ENCODE measurements around the gene RHEX. TPM values are rescaled to one million over a fixed set of nuclear protein-coding genes. Genes with fewer than 3 reads are reported as not detected.

The RHEX gene
- total RNA-seq, 6 donors from 2014 or later: 1.4 to 19.0 (median 6.8) TPM; not detected in 1

DNA sequence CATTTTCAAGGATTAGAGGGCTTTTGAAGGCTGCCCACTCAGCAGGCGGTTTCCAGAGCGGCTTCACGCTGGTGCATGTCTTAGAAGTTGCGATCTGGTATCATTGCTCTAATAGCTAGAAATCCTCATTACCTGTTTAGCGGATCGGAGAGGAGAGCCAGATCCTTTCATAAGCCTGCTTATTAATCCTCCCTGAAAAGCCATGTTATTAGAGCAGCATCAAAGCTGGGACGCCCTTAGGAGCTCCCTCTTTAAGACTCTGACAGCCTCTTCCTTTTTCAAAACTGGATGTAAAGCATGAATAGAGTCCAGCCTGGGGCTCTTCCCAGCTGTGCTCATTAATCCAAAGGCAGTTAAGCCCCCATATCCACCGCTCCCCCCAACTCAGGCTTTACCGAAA is 15.4 kb upstream of the RHEX start:
- H3K36me3 ChIP-seq: no peaks in the 10 kb centered on the region
- 92 to 95% methylated on average over 9 of the region's 9 CpGs for WGBS, 2 donors
- no peak for TF ChIP-seq POLR2AphosphoS5 (IDR thresholded peaks at IDR 0.05)
- DNase-seq: no peak
- ATAC-seq (ENCODE audit: low FRiP score in 2 of 2): no peak
- no peaks in the 10 kb centered on the region for H3K9me3 ChIP-seq
- no peak overlapping the region for H3K4me3 ChIP-seq
- peaks cover 0 to 17% (median 5%) of the 10 kb centered on the region in 4 donors for H3K4me1 ChIP-seq
- no peaks in the 10 kb centered on the region for H3K27me3 ChIP-seq
- no peak overlapping the region for H3K27ac ChIP-seq

DNA sequence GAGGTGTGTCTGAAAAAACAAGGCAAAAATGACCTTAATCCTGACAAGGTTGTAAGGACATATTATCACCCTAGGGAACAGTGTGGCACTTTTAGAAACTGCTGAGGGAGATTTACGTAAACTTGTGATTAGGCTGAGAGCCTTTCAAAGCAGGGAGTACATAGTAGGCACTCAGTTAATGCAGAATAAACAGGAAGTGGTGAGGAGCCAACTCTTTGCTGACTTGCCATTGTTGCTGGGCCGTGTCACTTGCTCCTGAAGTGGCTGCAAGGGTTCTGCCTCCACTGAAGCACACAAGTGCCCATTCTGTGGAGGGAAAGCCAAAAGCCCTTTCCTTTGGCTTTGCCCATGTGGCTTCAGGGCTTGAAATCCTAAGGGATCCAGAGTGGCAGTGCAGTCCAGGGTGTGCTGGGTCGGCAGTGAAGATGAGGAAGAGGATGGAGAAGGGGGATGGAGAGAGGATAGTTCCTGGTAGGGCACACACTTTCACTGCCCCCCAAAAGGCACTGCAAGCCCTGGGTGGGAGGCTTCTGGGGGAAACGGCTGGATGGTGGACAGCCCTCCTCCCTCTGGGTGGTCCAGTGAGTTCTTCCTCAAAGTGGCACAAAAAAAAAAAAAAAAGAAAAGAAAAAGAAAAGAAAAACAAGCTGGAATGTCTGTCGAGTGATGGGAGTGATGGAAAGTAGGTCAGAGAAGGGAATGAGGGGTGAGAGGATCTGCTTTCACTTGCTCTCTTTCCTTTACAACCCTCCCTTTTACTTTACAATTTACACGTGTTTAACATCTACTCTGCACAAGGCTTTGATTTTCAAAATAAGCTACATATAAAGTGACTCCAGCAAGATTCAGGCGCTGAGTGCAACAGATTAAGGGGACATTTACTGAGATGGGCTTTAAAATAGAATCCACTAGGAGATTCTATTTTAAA is 13.7 kb upstream of the RHEX start:
- no peaks in the 10 kb centered on the region for H3K27me3 ChIP-seq
- H3K4me1 ChIP-seq: peaks cover 0 to 17% (median 5%) of the 10 kb centered on the region in 4 donors
- DNase-seq: peak in 1 of 2 donors; percentile 24
- 42 to 49% methylated on average over 7 of the region's 7 CpGs for WGBS, 2 donors
- H3K36me3 ChIP-seq: no peaks in the 10 kb centered on the region
- no peak overlapping the region for H3K27ac ChIP-seq
- no peaks in the 10 kb centered on the region for H3K9me3 ChIP-seq
- no peak for ATAC-seq (ENCODE audit: low FRiP score in 2 of 2)
- no peak for TF ChIP-seq POLR2AphosphoS5 (IDR thresholded peaks at IDR 0.05)
- TF ChIP-seq POLR2A (IDR thresholded peaks at IDR 0.05): no peak
- no peak for TF ChIP-seq EP300 (IDR thresholded peaks at IDR 0.05)
- TF ChIP-seq, protein P1, sequence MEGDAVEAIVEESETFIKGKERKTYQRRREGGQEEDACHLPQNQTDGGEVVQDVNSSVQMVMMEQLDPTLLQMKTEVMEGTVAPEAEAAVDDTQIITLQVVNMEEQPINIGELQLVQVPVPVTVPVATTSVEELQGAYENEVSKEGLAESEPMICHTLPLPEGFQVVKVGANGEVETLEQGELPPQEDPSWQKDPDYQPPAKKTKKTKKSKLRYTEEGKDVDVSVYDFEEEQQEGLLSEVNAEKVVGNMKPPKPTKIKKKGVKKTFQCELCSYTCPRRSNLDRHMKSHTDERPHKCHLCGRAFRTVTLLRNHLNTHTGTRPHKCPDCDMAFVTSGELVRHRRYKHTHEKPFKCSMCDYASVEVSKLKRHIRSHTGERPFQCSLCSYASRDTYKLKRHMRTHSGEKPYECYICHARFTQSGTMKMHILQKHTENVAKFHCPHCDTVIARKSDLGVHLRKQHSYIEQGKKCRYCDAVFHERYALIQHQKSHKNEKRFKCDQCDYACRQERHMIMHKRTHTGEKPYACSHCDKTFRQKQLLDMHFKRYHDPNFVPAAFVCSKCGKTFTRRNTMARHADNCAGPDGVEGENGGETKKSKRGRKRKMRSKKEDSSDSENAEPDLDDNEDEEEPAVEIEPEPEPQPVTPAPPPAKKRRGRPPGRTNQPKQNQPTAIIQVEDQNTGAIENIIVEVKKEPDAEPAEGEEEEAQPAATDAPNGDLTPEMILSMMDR (IDR thresholded peaks at IDR 0.05): no peak
- no peak overlapping the region for H3K4me3 ChIP-seq

DNA sequence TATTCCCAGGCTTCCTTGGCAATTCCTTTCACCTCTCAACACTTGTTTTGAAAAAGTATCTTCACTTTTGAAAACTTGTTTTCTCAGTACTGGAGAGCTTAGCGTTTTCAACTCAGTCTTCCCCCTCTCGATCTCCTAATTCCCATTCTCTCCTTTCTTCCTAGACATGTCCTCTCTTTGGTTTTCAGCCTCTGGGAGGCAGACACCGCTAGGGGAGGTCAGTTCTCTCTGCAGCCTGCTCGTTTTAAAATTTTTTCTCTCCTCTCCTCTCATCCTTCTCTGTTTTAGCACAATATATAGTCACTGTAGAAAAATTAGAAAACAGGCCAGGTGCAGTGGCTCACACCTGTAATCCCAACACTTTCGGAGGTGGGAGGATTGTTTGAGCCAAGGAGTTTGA is 12.6 kb upstream of the RHEX start:
- Histone ChIP-seq H3K27ac (no peak overlapping the region), H3K9me3 (no peaks in the 10 kb centered on the region), H3K27me3 (no peaks in the 10 kb centered on the region), H3K4me3 (no peak overlapping the region), H3K4me1 (peaks cover 0 to 13% (median 0%) of the 10 kb centered on the region in 4 donors), H3K36me3 (no peaks in the 10 kb centered on the region)
- DNase-seq: no peak
- ATAC-seq (ENCODE audit: low FRiP score in 2 of 2): no peak
- WGBS, 2 donors: 68 to 74% methylated on average over 5 of the region's 5 CpGs
- TF ChIP-seq, protein P1 (IDR thresholded peaks at IDR 0.05): no peak
- TF ChIP-seq POLR2A (IDR thresholded peaks at IDR 0.05): no peak
- TF ChIP-seq EP300 (IDR thresholded peaks at IDR 0.05): no peak
- TF ChIP-seq POLR2AphosphoS5 (IDR thresholded peaks at IDR 0.05): no peak

DNA sequence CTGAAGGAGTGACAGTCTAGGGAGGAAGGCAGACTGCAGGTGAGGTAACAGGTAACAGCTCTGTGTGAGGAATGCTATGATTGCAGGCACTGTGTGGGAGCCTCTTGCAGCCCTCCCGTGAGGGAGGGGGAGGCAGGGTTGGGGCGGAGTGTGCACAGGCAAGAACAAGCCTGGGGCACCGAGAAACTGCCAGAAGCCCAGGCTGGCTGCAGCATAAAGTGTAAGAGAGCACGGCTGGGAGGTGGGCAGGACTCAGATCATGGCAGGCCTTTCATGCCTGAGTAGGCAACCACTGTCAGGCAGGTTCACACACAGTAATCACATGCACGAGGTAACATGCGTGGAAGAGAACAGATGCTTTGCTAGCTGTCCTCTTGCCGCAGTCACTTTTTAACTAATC is 11.3 kb upstream of the RHEX start:
- no peaks in the 10 kb centered on the region for H3K9me3 ChIP-seq
- H3K4me3 ChIP-seq: no peak overlapping the region
- DNase-seq: no peak
- TF ChIP-seq, protein P1 (IDR thresholded peaks at IDR 0.05): no peak
- no peak for TF ChIP-seq POLR2A (IDR thresholded peaks at IDR 0.05)
- no peak for TF ChIP-seq POLR2AphosphoS5 (IDR thresholded peaks at IDR 0.05)
- TF ChIP-seq EP300 (IDR thresholded peaks at IDR 0.05): no peak
- no peaks in the 10 kb centered on the region for H3K27me3 ChIP-seq
- no peaks in the 10 kb centered on the region for H3K36me3 ChIP-seq
- no peak overlapping the region for H3K27ac ChIP-seq
- peak in 1 of 2 donors; percentile 22 for ATAC-seq (ENCODE audit: low FRiP score in 2 of 2)
- WGBS, 2 donors: 42 to 55% methylated on average over 7 of the region's 7 CpGs
- H3K4me1 ChIP-seq: peaks cover 0 to 13% (median 0%) of the 10 kb centered on the region in 4 donors

DNA sequence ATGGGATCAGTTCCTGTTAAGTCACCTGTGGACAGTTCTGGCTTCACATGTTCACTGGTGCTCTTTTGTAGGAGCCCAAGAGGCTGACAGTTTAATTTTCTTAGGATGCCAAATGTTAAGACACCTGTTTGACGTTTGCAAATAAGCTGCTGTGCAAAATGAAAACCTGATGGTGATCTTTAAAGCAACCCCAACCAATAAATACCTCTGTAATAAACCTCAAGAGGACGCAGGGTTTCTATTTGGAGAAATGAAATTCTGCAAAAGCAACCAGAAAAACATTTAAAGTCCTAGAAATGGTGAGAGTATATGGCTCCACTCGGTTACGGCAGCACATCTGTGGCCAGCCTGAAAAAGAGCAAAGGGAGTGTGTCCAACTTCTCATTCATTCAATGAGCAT is 5.7 kb upstream of the RHEX start:
- Histone ChIP-seq H3K9me3 (no peaks in the 10 kb centered on the region), H3K4me3 (no peak overlapping the region), H3K27me3 (no peaks in the 10 kb centered on the region), H3K36me3 (no peaks in the 10 kb centered on the region), H3K4me1 (peaks cover 0 to 11% (median 7%) of the 10 kb centered on the region in 4 donors), H3K27ac (no peak overlapping the region)
- TF ChIP-seq EP300 (IDR thresholded peaks at IDR 0.05) (no peak), POLR2AphosphoS5 (IDR thresholded peaks at IDR 0.05) (no peak), POLR2A (IDR thresholded peaks at IDR 0.05) (no peak)
- TF ChIP-seq, protein P1 (IDR thresholded peaks at IDR 0.05): no peak
- DNase-seq (no peak), ATAC-seq (ENCODE audit: low FRiP score in 2 of 2) (no peak)
- WGBS, 2 donors: 86 to 87% methylated on average over 4 of the region's 4 CpGs

All from upper lobe of left lung (tissue), 6 donors.